ENCODE data around the gene PAM16. TPM values are rescaled to one million over a fixed set of nuclear protein-coding genes. Genes with fewer than 3 reads are reported as not detected.
A peak's percentile ranks its signal among the peaks of the same experiment; 100 is the strongest.

The PAM16 gene
- total RNA-seq, 1 experiment from 2014 or later, result 80.4 TPM

DNA sequence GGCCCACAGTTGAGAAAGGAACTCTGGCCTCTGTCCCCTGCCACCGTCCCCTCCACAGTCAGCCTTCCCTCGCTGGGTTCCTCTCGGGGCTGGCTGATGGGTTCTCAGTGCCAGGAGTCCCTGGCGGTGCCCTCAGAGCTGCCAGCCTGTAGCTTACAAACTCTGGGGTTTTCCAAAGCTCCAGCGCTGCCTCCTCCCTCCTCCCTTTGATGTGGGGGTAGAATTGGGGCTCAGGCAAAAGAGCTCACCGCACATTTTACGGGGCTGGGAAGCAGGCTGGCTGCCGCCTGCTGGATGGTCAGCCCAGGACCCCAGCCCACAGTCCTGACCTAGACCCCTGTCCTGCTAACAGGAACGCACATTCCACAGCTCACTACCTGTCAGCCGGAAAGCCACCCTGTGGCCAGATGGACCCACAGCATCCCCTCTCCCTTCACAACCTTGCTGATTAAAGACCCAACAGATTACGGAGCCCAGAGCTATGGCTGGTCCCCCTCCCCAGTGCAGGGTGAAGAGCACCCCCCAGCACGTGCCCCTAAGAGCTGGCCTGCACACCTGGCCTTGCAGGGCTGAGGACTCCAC is 26.5 kb upstream of the PAM16 start:
- Mint-ChIP-seq H3K4me1 (peaks cover 31 to 58% of the 10 kb centered on the region in 2 experiments), H3K27me3 (ENCODE audit: low read depth) (no peaks in the 10 kb centered on the region), H3K9me3 (no peaks in the 10 kb centered on the region), H3K27ac (peak overlapping the region; percentile 27 to 93 (median 41); a peak in 3 of 7 replicates), H3K36me3 (ENCODE audit: insufficient read depth in 1 of 3, low read depth in 3 of 3) (peaks cover 0 to 3% (median 3%) of the 10 kb centered on the region in 3 experiments; a peak in 2 of 7 replicates), H3K4me3 (peak overlapping the region in 1 of 2 experiments; percentile 43; a peak in 3 of 5 replicates)
- no peak overlapping the region for H4K91ac ChIP-seq (ENCODE audit: insufficient read length, low read depth, low read length)
- H2AK5ac ChIP-seq (ENCODE audit: insufficient read length, low read length), result no peak overlapping the region
- no peak overlapping the region for H2BK5ac ChIP-seq (ENCODE audit: insufficient read length, low read length)
- H3K23ac ChIP-seq (ENCODE audit: insufficient read length, low read depth, low read length), result no peak overlapping the region
- H4K8ac ChIP-seq (replicated peaks; ENCODE audit: insufficient read length, low read depth, low read length), result no peak overlapping the region
- no peaks in the 10 kb centered on the region for H3K23me2 ChIP-seq (ENCODE audit: insufficient read length, low read depth, low read length, poor library complexity, severe bottlenecking)
- H3K9me3 ChIP-seq (ENCODE audit: control insufficient read depth, low read depth, low read length), result no peaks in the 10 kb centered on the region
- DNase-seq, result no peak
- no peaks in the 10 kb centered on the region for H3K79me1 ChIP-seq (ENCODE audit: insufficient read depth, low read depth, low read length, poor library complexity, severe bottlenecking)
- no peak overlapping the region for H3K18ac ChIP-seq (ENCODE audit: insufficient read length, low read depth, low read length)
- H3K79me2 ChIP-seq (ENCODE audit: insufficient read depth, low read length), result peaks cover 1% of the 10 kb centered on the region; the same call in 1 of the 2 replicates
- no peaks in the 10 kb centered on the region for H3K27me3 ChIP-seq (ENCODE audit: insufficient read depth, low read length)
- H4K5ac ChIP-seq (ENCODE audit: insufficient read length, low read depth, low read length), result no peak overlapping the region
- no CpG with 5 or more reads among the region's 12 CpGs for WGBS (ENCODE audit: extremely low coverage, insufficient read length, low lambda C conversion rate)
- no peak overlapping the region for H3K14ac ChIP-seq (ENCODE audit: insufficient read depth, low read length)
- H3K9ac ChIP-seq (ENCODE audit: extremely low read depth, insufficient read length, low read length), result no peak overlapping the region
- TF ChIP-seq, protein P1, sequence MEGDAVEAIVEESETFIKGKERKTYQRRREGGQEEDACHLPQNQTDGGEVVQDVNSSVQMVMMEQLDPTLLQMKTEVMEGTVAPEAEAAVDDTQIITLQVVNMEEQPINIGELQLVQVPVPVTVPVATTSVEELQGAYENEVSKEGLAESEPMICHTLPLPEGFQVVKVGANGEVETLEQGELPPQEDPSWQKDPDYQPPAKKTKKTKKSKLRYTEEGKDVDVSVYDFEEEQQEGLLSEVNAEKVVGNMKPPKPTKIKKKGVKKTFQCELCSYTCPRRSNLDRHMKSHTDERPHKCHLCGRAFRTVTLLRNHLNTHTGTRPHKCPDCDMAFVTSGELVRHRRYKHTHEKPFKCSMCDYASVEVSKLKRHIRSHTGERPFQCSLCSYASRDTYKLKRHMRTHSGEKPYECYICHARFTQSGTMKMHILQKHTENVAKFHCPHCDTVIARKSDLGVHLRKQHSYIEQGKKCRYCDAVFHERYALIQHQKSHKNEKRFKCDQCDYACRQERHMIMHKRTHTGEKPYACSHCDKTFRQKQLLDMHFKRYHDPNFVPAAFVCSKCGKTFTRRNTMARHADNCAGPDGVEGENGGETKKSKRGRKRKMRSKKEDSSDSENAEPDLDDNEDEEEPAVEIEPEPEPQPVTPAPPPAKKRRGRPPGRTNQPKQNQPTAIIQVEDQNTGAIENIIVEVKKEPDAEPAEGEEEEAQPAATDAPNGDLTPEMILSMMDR (conservative IDR thresholded peaks at IDR 0.05), result peak; percentile 58
- no peak overlapping the region for H2BK120ac ChIP-seq (ENCODE audit: low read depth, low read length, poor library complexity, severe bottlenecking)
- H3T11ph ChIP-seq (ENCODE audit: low read length), result no peak overlapping the region
- H3K4ac ChIP-seq (ENCODE audit: low read depth, low read length), result no peak overlapping the region
- H2BK15ac ChIP-seq (ENCODE audit: low read depth, low read length), result no peak overlapping the region
- no peak overlapping the region for H2BK12ac ChIP-seq (ENCODE audit: insufficient read length, low read depth, low read length)
- no peak overlapping the region for H3K4me2 ChIP-seq (ENCODE audit: insufficient read depth, insufficient read length, low read length)
- no peak overlapping the region for H3K56ac ChIP-seq (ENCODE audit: insufficient read length, low read depth, low read length)
- H2BK20ac ChIP-seq (ENCODE audit: low read depth, low read length, poor library complexity, severe bottlenecking), result no peak overlapping the region
- H3K27ac ChIP-seq (ENCODE audit: insufficient read length, low read depth, low read length), result no peak overlapping the region
- no peaks in the 10 kb centered on the region for H4K20me1 ChIP-seq (ENCODE audit: control insufficient read depth, insufficient read depth, insufficient read length)
- peaks cover 11% of the 10 kb centered on the region; the same call in 1 of the 2 replicates for H3K4me1 ChIP-seq (ENCODE audit: insufficient read depth, low read length)
- no peak overlapping the region for H2AFZ ChIP-seq (ENCODE audit: low read length)
